ENCODE measurements around the gene MICAL3. TPM values are rescaled to one million over a fixed set of nuclear protein-coding genes. Genes with fewer than 3 reads are reported as not detected.
A peak's percentile ranks its signal among the peaks of the same experiment; 100 is the strongest.

MICAL3 gene
- total and polyA plus RNA-seq, 2 experiments from 2014 or later: 27.3 to 76.9 TPM

DNA sequence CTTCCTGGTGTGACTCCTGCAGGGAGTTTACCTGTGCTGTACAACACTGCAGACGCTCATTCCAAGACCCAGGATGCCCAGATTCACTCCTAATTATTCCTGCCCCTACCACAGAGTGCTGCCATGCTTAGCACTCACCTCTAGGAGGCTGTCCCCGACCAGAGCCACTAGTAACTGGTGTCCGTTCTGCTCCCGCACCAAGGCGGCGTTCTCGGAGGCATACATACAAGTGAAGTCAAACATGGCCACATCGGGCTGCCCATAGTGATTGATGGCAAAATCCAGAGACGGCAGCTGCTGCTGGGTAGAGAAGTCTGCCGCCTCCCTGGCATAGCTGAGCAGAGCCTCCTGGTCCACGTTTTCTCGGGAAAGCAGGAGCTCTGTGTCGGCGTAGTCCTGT, 127.8 kb downstream of the MICAL3 start:
- no peaks in the 10 kb centered on the region for H3K9me3 ChIP-seq (ENCODE audit: low read depth)
- peaks cover 16% of the 10 kb centered on the region for H3K4me1 ChIP-seq (ENCODE audit: low read depth)
- DNase-seq (ENCODE audit: low read depth in 1 of 2, low spot score in 1 of 2): peak; percentile 27 to 51
- no peaks in the 10 kb centered on the region for H3K27me3 ChIP-seq
- H3K36me3 ChIP-seq: peaks cover 33% of the 10 kb centered on the region
- TF ChIP-seq, protein P1, sequence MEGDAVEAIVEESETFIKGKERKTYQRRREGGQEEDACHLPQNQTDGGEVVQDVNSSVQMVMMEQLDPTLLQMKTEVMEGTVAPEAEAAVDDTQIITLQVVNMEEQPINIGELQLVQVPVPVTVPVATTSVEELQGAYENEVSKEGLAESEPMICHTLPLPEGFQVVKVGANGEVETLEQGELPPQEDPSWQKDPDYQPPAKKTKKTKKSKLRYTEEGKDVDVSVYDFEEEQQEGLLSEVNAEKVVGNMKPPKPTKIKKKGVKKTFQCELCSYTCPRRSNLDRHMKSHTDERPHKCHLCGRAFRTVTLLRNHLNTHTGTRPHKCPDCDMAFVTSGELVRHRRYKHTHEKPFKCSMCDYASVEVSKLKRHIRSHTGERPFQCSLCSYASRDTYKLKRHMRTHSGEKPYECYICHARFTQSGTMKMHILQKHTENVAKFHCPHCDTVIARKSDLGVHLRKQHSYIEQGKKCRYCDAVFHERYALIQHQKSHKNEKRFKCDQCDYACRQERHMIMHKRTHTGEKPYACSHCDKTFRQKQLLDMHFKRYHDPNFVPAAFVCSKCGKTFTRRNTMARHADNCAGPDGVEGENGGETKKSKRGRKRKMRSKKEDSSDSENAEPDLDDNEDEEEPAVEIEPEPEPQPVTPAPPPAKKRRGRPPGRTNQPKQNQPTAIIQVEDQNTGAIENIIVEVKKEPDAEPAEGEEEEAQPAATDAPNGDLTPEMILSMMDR (IDR thresholded peaks at IDR 0.05; ENCODE audit: low read depth, low read length): peak; percentile 45
- no peak overlapping the region for H3K27ac ChIP-seq
- H3K4me3 ChIP-seq: no peak overlapping the region

DNA sequence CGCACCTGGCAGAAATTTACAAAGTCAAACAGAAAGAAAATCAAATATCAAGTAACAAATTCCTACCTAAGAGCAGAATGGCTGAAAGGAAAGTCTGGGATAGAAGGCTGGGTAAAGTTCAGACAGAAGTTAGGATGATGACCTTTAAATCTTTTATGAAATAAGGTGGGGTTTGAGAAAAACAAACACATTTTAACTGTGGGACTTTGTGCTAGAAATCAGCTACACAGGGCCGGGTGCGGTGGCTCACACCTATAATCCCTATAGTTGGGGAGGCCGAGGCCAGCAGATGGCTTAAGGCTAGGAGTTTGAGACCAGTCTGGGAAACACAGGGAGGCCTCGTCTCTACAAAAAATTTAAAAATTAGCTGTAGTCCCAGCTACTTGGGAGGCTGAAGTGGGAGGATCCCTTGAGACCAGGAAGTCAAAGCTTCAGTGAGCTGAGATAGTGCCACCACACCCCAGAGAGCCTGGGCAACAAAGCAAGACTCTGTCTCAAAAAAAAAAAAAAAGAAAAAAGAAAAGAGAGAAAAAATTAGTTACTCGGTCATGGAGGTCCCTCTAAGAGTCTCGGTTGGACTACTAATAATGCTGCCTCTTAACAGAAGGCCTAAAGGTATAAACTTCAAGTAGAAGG, 130.3 kb downstream of the MICAL3 start:
- Histone ChIP-seq H3K27me3 (no peaks in the 10 kb centered on the region), H3K36me3 (peaks cover 23% of the 10 kb centered on the region), H3K9me3 (ENCODE audit: low read depth) (no peaks in the 10 kb centered on the region), H3K4me1 (ENCODE audit: low read depth) (peaks cover 42% of the 10 kb centered on the region), H3K4me3 (no peak overlapping the region), H3K27ac (no peak overlapping the region)
- TF ChIP-seq, protein P1 (IDR thresholded peaks at IDR 0.05; ENCODE audit: low read depth, low read length): no peak
- no peak for DNase-seq (ENCODE audit: low read depth in 1 of 2, low spot score in 1 of 2)

DNA sequence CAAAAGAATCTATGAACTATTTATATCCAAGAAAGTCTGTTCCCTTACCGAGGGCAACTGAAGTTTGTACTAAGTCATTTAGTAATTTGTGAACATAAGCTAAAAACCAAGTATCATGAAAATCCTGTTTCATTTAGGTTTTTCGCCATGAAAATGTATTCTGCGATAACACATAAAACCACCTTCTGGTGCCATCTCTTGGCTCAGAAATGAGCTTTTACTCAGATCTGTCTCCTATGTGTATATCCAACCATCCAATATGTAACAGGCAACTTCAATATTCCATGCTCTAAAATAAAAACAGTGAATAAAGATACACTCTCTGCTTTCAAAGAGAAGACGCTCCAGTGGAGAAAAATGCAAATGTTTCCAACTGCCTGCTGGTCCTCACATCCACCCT, 132.0 kb downstream of the MICAL3 start:
- DNase-seq (ENCODE audit: low read depth in 1 of 2, low spot score in 1 of 2): no peak
- no peak overlapping the region for H3K4me3 ChIP-seq
- TF ChIP-seq, protein P1 (IDR thresholded peaks at IDR 0.05; ENCODE audit: low read depth, low read length): no peak
- H3K9me3 ChIP-seq (ENCODE audit: low read depth): no peaks in the 10 kb centered on the region
- H3K4me1 ChIP-seq (ENCODE audit: low read depth): peaks cover 46% of the 10 kb centered on the region
- H3K27ac ChIP-seq: peak overlapping the region; percentile 91
- H3K36me3 ChIP-seq: peaks cover 28% of the 10 kb centered on the region
- no peaks in the 10 kb centered on the region for H3K27me3 ChIP-seq

DNA sequence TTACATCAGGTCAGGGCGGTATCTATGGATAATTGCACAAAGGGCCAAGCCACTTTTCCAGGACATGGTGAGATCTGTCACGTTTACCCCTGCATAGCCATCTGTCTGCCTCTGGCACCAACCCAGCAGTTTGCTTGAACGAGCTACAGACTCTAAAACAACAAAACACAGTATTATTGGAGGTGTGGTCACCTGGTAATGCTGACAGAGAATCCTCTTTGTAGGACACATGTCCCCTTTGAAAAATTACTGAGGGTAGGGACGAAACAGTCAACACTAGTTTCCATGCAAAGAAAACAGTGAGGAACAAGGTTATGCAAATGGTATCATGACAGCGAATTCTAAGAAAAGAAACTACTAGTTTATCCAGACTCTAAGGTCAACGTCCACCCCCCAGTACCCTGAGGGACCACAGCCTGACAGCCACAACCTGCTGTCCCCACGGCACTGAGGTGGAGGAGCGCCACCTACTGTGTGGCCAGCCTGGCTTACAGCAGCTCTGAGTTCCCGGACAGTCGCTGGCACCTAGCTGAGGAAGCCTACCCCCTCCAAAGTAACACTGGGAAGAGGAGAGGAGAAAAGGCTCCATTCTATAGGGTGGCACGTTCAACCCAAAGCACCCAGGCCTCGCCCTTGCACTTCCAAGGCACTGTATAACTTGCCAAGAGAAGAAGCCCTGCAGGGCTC, 132.7 kb downstream of the MICAL3 start:
- no peaks in the 10 kb centered on the region for H3K27me3 ChIP-seq
- peak overlapping the region; percentile 91 for H3K27ac ChIP-seq
- peak in 1 of 2 donors; percentile 67 for DNase-seq (ENCODE audit: low read depth in 1 of 2, low spot score in 1 of 2)
- H3K4me3 ChIP-seq: no peak overlapping the region
- no peaks in the 10 kb centered on the region for H3K9me3 ChIP-seq (ENCODE audit: low read depth)
- peaks cover 28% of the 10 kb centered on the region for H3K36me3 ChIP-seq
- peaks cover 45% of the 10 kb centered on the region for H3K4me1 ChIP-seq (ENCODE audit: low read depth)
- TF ChIP-seq, protein P1 (IDR thresholded peaks at IDR 0.05; ENCODE audit: low read depth, low read length): peak; percentile 18

DNA sequence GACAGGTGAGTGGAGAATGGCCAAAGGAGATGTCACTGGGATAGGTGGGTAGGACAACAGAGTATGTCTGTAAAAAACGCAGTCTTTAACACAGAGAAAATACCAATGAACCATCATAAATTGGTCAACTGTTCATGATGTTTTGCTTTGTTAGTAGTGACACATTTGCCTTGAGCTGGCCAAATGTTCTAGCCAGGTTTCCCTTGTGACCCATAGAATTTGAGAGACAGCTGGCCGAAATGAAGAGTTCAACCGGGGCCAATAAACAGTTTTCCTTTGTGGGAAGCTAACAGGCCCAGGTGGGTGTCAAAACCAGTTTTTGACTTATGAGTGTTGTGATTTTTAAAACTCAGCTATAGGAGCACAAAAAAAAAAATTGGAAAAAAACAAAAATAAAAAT, 133.5 kb downstream of the MICAL3 start:
- Histone ChIP-seq H3K4me1 (ENCODE audit: low read depth) (peaks cover 45% of the 10 kb centered on the region), H3K9me3 (ENCODE audit: low read depth) (no peaks in the 10 kb centered on the region), H3K27me3 (no peaks in the 10 kb centered on the region), H3K36me3 (peaks cover 32% of the 10 kb centered on the region), H3K4me3 (no peak overlapping the region), H3K27ac (peak overlapping the region; percentile 91)
- TF ChIP-seq, protein P1 (IDR thresholded peaks at IDR 0.05; ENCODE audit: low read depth, low read length): no peak
- no peak for DNase-seq (ENCODE audit: low read depth in 1 of 2, low spot score in 1 of 2)
